Measurements from ENCODE around the gene THOC2.

GRCh38 chrX:123561439-123562215 is 171.2 kb downstream of the THOC2 start:
- no peak for TF ChIP-seq GATA3 (IDR thresholded peaks at IDR 0.05; ENCODE audit: low read depth, low read length)
- TF ChIP-seq GATA2 (IDR thresholded peaks at IDR 0.05; ENCODE audit: low read depth, low read length) = no peak

Data from SH-SY5Y (cell line).